ACC112 (cell line): ENCODE measurements around the gene HTT.

Experiments
- H2AFZ ChIP-seq: fragments of 200-600 bp; sonication (generic); one replicate; pipeline ENCODE4 v1.6.0; 2017; ENCODE audit warnings: antibody characterized with exemption, low read length; ENCODE audit not compliant: unreplicated experiment
- H3K27ac ChIP-seq: fragments of 200-600 bp; sonication (generic); 2 replicates; pipeline ENCODE4 v1.5.1; 2014; ENCODE audit warnings: low read depth, mild to moderate bottlenecking, antibody characterized with exemption, low read length, moderate library complexity
- H3K27me3 ChIP-seq: fragments of 200-600 bp; sonication (generic); 2 replicates; pipeline ENCODE4 v1.6.1; 2014; ENCODE audit warnings: mild to moderate bottlenecking, antibody characterized with exemption, low read length, moderate library complexity, mixed read lengths; ENCODE audit not compliant: insufficient read depth
- H3K36me3 ChIP-seq: fragments of 200-600 bp; sonication (generic); 2 replicates; pipeline ENCODE4 v1.6.1; 2016; ENCODE audit warnings: mild to moderate bottlenecking, antibody characterized with exemption, low read length, moderate library complexity, mixed read lengths; ENCODE audit not compliant: insufficient read depth
- H3K4me1 ChIP-seq: fragments of 200-600 bp; sonication (generic); one replicate; pipeline ENCODE4 v1.6.1; 2016; ENCODE audit warnings: low read length, mixed read lengths; ENCODE audit not compliant: insufficient read depth, unreplicated experiment, control insufficient read depth
- H3K4me3 ChIP-seq: fragments of 200-600 bp; sonication (generic); 2 replicates; pipeline ENCODE4 v1.5.1; 2014; ENCODE audit warnings: mild to moderate bottlenecking, low read depth, low read length
- H3K79me2 ChIP-seq: fragments of 200-600 bp; sonication (generic); one replicate; pipeline ENCODE4 v1.6.0; 2016; ENCODE audit warnings: low read length; ENCODE audit not compliant: control insufficient read depth, unreplicated experiment, insufficient read depth

Gene HTT

GRCh38 chr4:3221184-3221494 is 146.7 kb downstream of the HTT start:
- no peak overlapping the region for H2AFZ ChIP-seq
- no peaks in the 10 kb centered on the region for H3K27me3 ChIP-seq
- no peak overlapping the region for H3K27ac ChIP-seq
- H3K4me1 ChIP-seq: no peaks in the 10 kb centered on the region
- no peaks in the 10 kb centered on the region for H3K79me2 ChIP-seq
- H3K36me3 ChIP-seq: peaks cover 6% of the 10 kb centered on the region
- H3K4me3 ChIP-seq: no peak overlapping the region

DNA sequence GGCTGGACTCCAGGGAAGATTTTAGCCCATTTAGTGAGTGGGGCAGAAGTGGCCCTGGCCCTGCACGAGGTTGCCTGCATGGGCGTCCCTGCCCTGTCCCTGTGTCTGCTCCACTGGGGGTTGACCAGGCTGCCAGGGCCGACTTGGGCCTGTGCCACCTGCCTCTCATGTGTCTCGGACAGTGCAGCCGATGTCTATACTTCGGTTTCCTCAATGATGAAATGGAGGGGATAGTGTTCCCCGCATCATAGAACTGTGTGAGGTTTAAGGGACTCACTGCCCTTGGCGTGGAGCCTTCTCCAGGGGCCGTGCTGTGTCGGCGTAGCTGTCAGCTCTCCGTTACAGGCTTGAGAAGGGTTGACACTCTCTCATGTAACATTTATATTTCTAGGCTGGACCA is 147.5 kb downstream of the HTT start:
- no peak overlapping the region for H3K4me3 ChIP-seq
- no peak overlapping the region for H2AFZ ChIP-seq
- no peaks in the 10 kb centered on the region for H3K79me2 ChIP-seq
- H3K27me3 ChIP-seq: no peaks in the 10 kb centered on the region
- no peaks in the 10 kb centered on the region for H3K4me1 ChIP-seq
- H3K36me3 ChIP-seq: peaks cover 3% of the 10 kb centered on the region
- H3K27ac ChIP-seq: no peak overlapping the region

- no peak overlapping the region for H2AFZ ChIP-seq
- no peaks in the 10 kb centered on the region; the same call in 1 of the 2 replicates for H3K36me3 ChIP-seq
- H3K4me3 ChIP-seq: no peak overlapping the region
- no peaks in the 10 kb centered on the region for H3K79me2 ChIP-seq
- no peak overlapping the region for H3K27ac ChIP-seq
- no peaks in the 10 kb centered on the region for H3K27me3 ChIP-seq
- no peaks in the 10 kb centered on the region for H3K4me1 ChIP-seq
Observed at GRCh38 chr4:3223346-3223745, 148.9 kb downstream of the HTT start.

- no peak overlapping the region for H3K4me3 ChIP-seq
- H3K79me2 ChIP-seq: no peaks in the 10 kb centered on the region
- no peaks in the 10 kb centered on the region for H3K27me3 ChIP-seq
- no peaks in the 10 kb centered on the region for H3K4me1 ChIP-seq
- H3K27ac ChIP-seq: no peak overlapping the region
- H3K36me3 ChIP-seq: peaks cover 4% of the 10 kb centered on the region
- H2AFZ ChIP-seq: no peak overlapping the region
Observed at GRCh38 chr4:3223956-3224748, 149.7 kb downstream of the HTT start.

- H3K4me1 ChIP-seq: no peaks in the 10 kb centered on the region
- H3K27ac ChIP-seq: no peak overlapping the region
- H3K36me3 ChIP-seq: peaks cover 8% of the 10 kb centered on the region
- H3K79me2 ChIP-seq: no peaks in the 10 kb centered on the region
- H3K27me3 ChIP-seq: no peaks in the 10 kb centered on the region
- H2AFZ ChIP-seq: no peak overlapping the region
- H3K4me3 ChIP-seq: no peak overlapping the region
Observed at GRCh38 chr4:3225071-3225850, 150.8 kb downstream of the HTT start.

DNA sequence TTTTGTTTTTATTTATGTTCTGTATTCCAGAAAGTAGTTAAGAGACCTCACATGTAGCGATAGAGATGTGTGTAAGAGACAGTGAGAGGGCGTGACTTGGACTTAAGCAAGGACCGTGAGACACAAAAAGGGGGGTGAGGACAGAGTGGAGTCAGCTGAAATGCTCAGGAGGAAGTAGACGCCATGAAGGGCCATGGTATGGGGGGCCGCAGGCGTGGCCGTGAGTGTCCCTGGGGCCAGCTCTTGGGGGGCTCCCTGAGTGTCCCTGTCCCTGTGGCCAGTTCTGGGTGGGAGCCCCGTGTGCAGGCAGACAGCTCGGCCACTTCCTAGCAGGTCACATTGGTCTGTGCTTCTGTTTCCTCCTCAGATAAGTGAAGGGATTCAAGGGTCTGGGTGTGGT is 151.5 kb downstream of the HTT start:
- Histone ChIP-seq H3K4me3 (no peak overlapping the region), H3K36me3 (peaks cover 15% of the 10 kb centered on the region; the same call in 1 of the 2 replicates), H3K79me2 (no peaks in the 10 kb centered on the region), H3K27ac (no peak overlapping the region), H3K4me1 (no peaks in the 10 kb centered on the region), H3K27me3 (no peaks in the 10 kb centered on the region), H2AFZ (no peak overlapping the region)

GRCh38 chr4:3226467-3226866 is 152.0 kb downstream of the HTT start:
- Histone ChIP-seq H3K79me2 (no peaks in the 10 kb centered on the region), H3K4me3 (no peak overlapping the region), H2AFZ (no peak overlapping the region), H3K27ac (no peak overlapping the region), H3K4me1 (peaks cover 4% of the 10 kb centered on the region), H3K36me3 (peaks cover 17% of the 10 kb centered on the region; the same call in 1 of the 2 replicates), H3K27me3 (no peaks in the 10 kb centered on the region)

GRCh38 chr4:3226944-3227343 is 152.5 kb downstream of the HTT start:
- H3K4me3 ChIP-seq: no peak overlapping the region
- no peak overlapping the region for H3K27ac ChIP-seq
- H3K36me3 ChIP-seq: peaks cover 17% of the 10 kb centered on the region; the same call in 1 of the 2 replicates

DNA sequence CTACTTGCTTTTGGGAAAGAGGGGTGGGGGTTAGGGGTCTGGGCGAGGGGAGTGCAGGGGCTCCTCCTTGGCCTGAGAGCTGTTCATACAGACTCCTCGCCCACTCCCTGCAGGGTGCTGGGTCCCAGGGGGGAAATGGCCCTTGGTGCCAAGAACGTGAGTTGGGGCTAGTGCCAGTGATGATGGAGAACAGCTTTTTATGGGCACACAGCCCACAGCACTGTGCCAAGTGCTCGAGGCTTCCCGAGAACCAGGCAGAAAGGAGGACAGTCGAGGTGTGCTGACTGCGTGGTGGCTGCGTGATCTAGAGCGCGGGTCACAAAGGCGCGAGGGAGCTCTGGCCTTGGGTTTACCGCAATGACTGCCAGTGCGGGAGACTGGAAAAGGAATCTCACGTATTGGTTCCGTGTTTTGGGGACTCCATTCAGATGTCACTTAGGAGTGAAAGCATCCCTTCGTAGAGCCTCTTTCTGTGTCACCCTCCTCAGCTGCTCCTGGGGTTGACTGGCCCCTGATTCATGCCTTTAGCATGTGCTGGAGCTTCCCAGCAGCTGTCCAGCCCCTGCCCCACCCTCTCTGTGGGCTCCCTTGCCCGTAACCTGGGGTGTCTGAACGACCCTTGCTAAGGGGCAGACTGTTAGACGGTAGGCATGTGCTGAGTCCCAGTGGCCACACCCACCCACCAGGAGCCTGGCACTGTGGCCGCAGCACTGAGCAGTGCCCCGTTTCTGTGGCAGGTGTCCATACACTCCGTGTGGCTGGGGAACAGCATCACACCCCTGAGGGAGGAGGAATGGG is 153.6 kb downstream of the HTT start:
- peaks cover 5% of the 10 kb centered on the region for H3K4me1 ChIP-seq
- H3K27ac ChIP-seq: no peak overlapping the region
- H3K36me3 ChIP-seq: peaks cover 17% of the 10 kb centered on the region; the same call in 1 of the 2 replicates
- no peaks in the 10 kb centered on the region for H3K27me3 ChIP-seq
- no peak overlapping the region for H3K4me3 ChIP-seq
- H3K79me2 ChIP-seq: no peaks in the 10 kb centered on the region
- no peak overlapping the region for H2AFZ ChIP-seq

More at GRCh38 chr4:3226944-3227343, 152.5 kb downstream of the HTT start:
- Histone ChIP-seq H2AFZ (no peak overlapping the region), H3K79me2 (no peaks in the 10 kb centered on the region), H3K27me3 (no peaks in the 10 kb centered on the region), H3K4me1 (peaks cover 5% of the 10 kb centered on the region)

DNA sequence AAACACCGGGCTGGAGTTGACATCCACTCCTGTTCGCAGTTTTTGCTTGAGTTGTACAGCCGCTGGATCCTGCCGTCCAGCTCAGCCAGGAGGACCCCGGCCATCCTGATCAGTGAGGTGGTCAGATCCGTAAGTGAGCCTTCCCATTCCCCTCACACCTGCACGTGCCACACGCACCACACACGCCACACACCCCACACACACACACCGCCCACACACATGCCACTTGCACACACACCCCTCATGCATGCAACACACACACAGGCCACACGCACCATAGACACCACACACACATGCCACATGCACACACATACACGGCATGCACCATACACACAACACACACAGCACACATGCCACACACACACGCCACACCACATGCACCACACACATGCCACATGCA is 154.4 kb downstream of the HTT start:
- no peaks in the 10 kb centered on the region for H3K79me2 ChIP-seq
- no peak overlapping the region for H3K4me3 ChIP-seq
- no peak overlapping the region for H3K27ac ChIP-seq
- H3K4me1 ChIP-seq: peaks cover 5% of the 10 kb centered on the region
- no peaks in the 10 kb centered on the region for H3K27me3 ChIP-seq
- peaks cover 17% of the 10 kb centered on the region; the same call in 1 of the 2 replicates for H3K36me3 ChIP-seq
- no peak overlapping the region for H2AFZ ChIP-seq
